NCI-H82 treated with DMSO at 0.1 percent for 48 hours (cell line): ENCODE measurements around the gene DNAH10.
"Not testable (repeated sequence)": the region's sequence is repeated elsewhere in the genome, so short reads cannot be mapped to it uniquely, and the experiment has no call there.

Source experiments
- DNase-seq: peaks from one replicate; lab custom pipeline; 2025; ENCODE audit not compliant: unreplicated experiment; lab: John Stamatoyannopoulos, UW

The DNAH10 gene

GRCh38 chr12:123903301-123904065 lies 141.4 kb downstream of the DNAH10 start:
- DNase-seq = no peak

GRCh38 chr12:123905319-123905925 lies 143.3 kb downstream of the DNAH10 start:
- DNase-seq = peak; percentile 44

GRCh38 chr12:123906711-123907420 lies 144.8 kb downstream of the DNAH10 start:
- peak; percentile 75 for DNase-seq

- DNase-seq = no peak
Observed at GRCh38 chr12:123907726-123908476, 145.8 kb downstream of the DNAH10 start.

- DNase-seq = no peak
Observed at GRCh38 chr12:123908884-123909725, 147.0 kb downstream of the DNAH10 start.

- no peak for DNase-seq
Observed at GRCh38 chr12:123910057-123910456, 148.0 kb downstream of the DNAH10 start.

GRCh38 chr12:123910761-123911193 lies 148.7 kb downstream of the DNAH10 start:
- no peak for DNase-seq

GRCh38 chr12:123911672-123912409 lies 149.7 kb downstream of the DNAH10 start:
- not testable (repeated sequence) for DNase-seq

- DNase-seq = no peak
Observed at GRCh38 chr12:123912415-123913380, 150.6 kb downstream of the DNAH10 start.

- no peak for DNase-seq
Observed at GRCh38 chr12:123914726-123915333, 152.7 kb downstream of the DNAH10 start.

- no peak for DNase-seq
Observed at GRCh38 chr12:123916729-123917128, 154.6 kb downstream of the DNAH10 start.

GRCh38 chr12:123917337-123917850 lies 155.3 kb downstream of the DNAH10 start:
- no peak for DNase-seq

- DNase-seq = no peak
Observed at GRCh38 chr12:123919980-123920360, 157.9 kb downstream of the DNAH10 start.

GRCh38 chr12:123923038-123923437 lies 160.9 kb downstream of the DNAH10 start:
- no peak for DNase-seq

GRCh38 chr12:123923927-123924326 lies 161.8 kb downstream of the DNAH10 start:
- no peak for DNase-seq

GRCh38 chr12:123924539-123924938 lies 162.4 kb downstream of the DNAH10 start:
- no peak for DNase-seq

- DNase-seq = peak; percentile 5
Observed at GRCh38 chr12:123928274-123928865, 166.3 kb downstream of the DNAH10 start.
